HG03565 (cell line): ENCODE measurements around the gene RBM8A.
"Not testable (repeated sequence)": the region's sequence is repeated elsewhere in the genome, so short reads cannot be mapped to it uniquely, and the experiment has no call there.

Experiments used
- ATAC-seq: cut with Tn5 transposase; IDR thresholded peaks from one replicate; pipeline ENCODE4 v1.9.1; 2021; ENCODE audit warnings: mild to moderate bottlenecking, moderate library complexity; ENCODE audit not compliant: unreplicated experiment

RBM8A gene

DNA sequence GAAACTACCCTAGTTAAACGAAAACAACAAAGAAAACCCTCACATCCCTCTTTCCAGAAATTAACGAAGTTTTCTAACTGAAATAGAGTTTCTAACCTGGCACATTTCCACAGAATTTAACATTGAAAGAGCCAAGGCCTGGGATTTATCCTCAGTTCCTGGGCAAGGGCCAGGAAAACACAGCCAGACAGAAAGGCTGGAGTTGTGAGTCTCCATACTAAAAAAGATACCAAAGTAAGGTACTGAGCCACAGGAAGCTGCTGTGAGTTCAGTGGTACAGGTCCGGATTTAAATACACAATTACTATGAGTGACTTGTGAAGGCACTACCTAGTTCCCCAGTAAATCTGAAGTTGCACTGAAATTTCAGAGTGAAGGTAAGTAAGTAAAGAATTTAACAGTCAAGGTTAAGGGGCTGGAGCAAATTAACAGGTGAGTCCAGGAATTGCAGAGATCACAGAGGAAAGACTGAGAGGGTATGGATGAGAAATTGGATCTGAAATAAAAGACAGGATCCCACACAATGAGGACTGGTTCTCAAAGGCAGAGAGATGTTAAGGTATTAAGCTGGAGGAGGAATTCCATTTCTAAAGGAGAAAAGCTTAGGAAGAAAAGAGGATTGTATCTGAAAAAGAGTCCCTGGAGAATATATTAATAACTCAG, 29.6 kb upstream of the RBM8A start:
- no peak for ATAC-seq

DNA sequence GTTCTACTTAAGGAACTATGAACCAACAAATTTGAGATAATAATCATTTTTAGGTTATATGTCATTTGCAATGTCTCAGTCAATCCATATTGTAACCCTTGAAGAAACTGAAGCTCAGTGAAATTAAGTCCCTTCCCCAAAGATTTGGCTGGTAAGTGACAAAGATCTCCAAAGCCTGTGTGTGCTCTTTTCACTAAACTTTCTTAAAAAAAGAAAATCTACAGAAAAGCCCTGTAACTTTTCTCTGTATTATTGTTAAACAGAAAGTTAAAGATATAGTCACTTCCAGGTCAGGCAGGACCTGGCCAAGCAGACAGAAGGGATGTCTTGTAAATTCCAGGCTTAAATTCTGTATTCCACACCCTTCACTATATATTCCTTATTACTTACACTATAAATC, 29.1 kb upstream of the RBM8A start:
- no peak for ATAC-seq

DNA sequence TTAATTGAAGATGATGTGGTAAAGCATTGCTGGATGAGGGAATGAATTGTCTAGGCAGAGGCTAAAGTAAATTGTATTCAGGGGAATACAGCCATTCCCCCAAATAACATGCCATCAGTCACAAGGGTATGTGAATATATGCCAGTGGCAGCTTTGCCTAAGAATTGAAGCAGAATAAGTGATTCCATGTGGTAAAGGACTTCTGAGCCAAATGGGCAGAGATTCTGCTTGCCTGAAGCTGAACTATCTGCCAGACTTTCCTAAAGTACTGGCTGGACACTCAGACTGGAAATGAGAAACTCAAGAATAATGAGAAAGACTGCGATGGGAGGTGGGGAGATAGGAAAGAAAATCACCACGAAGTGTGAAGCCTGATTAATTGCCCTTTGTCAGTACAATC, 28.2 kb upstream of the RBM8A start:
- no peak for ATAC-seq

DNA sequence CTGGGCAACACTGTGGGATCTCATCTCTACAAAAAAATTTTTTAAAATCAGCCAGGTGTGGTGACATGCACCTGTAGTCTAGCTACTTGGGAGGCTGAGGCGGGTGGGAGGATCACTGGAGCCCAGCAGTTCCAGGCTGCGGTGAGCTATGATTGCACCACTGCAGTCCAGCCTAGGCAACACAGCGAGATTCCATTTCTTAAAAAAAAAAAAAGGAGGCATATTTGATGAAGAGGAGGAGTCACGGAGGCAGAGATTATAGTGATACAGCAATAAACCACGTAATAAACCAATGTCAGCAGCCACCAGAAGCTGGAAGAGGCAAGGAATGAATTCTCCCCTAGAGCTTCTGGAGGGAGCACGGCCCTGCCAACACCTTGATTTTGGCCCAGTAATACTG, 26.6 kb upstream of the RBM8A start:
- ATAC-seq = no peak

GRCh38 chr1:145952903-145953302, 25.6 kb upstream of the RBM8A start:
- no peak for ATAC-seq

DNA sequence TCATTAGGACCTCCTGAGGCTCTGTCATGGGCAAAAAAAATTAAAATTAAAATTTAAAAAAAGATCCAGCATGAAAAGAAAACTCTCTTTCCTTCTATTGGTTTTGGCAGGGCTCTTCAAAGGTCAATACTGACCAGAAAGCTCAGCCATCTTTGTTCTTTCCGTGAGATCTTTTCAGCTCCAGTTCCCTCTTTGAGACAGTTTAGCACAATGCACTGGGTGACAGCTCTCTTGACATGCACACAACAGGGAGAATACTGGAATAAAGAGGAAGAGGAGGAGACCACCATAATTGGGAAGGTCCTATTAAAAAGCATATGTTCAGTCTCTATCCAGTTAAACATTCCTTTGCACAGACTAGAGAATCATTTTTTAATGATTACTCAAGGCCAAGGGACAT, 24.2 kb upstream of the RBM8A start:
- no peak for ATAC-seq

- no peak for ATAC-seq
Measured at GRCh38 chr1:145949219-145949618, 21.9 kb upstream of the RBM8A start.

GRCh38 chr1:145947551-145947950, 20.3 kb upstream of the RBM8A start:
- no peak for ATAC-seq

GRCh38 chr1:145946477-145946986, 19.2 kb upstream of the RBM8A start:
- ATAC-seq = no peak

GRCh38 chr1:145944532-145944931, 17.2 kb upstream of the RBM8A start:
- ATAC-seq = no peak

DNA sequence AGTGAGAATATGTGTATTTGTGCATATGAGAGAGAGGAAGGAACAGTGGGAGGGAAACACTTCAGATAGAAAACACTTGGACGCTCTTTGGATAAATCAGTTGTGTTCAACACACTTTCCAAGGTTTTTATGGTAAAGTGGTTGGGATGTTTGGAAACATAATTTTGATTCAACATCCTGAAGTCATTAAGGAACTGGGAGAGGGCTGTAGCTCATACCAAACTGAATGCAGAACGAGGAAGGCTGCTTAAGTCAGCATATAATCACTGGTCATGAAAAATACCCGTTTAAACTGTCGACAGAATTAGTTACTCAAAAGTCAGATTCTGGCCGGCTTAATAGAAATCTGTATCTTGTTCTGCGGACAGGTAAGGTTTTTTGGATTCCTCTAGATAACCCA, 15.6 kb upstream of the RBM8A start:
- ATAC-seq = no peak

DNA sequence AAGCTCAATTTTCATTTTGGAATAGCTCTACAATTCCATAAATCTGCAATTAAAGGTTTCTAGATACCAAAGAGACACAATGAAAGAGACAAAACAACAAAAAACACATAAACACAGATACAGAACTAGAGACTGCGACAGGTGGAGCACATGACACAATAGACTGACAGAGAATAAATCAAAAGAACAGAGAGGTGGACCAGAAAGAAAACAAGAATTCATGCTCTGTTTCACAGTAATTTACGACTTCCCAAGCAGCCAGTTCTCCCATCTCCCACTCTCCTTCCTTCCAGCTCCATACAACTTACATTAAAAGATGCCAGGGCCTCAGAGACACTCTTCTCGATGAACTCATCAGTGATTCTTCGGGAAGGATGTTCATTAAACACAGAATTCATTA, 15.1 kb upstream of the RBM8A start:
- ATAC-seq = no peak

- no peak for ATAC-seq
Measured at GRCh38 chr1:145937436-145937835, 10.2 kb upstream of the RBM8A start.

DNA sequence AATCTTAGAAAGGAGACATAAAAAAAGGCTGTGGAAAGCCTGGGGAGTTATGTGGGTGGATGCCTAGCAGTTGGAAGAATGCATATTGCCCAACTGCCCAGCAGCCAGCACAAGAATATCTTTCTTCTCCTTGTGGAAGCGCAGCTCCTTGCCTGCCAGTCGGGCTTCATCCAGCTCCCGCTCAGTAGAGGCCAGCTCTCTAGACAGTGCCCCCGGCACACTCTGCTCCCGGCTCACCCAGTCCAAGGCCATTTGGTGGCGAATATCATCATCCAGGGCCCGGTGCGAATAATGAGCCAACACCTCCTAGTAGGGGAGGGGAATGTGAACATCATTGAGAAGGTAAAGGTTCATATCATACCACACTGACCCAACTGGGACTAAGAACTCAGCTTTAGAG, 9.0 kb upstream of the RBM8A start:
- no peak for ATAC-seq

DNA sequence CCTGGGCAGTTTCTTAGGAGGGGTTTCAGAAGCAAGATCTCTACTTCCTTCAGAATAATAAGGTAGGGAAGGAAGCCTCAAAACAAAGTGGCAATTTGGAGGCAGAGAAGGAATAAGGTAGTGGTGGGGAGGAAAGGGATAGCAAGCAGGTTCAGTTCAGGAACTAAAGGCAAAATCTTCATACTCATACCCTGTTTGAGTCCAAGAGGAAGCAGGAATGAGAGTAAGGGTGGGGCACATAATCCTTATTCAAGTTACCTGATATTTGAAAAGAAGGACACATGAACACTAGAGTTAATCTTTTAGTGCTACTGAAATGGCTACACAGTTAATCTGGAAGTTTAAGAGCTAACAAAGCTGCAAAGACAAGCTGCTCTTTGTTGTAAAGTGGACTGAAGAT, 8.4 kb upstream of the RBM8A start:
- no peak for ATAC-seq

- ATAC-seq = not testable (repeated sequence)
Measured at GRCh38 chr1:145932522-145933009, 5.3 kb upstream of the RBM8A start.

- no peak for ATAC-seq
Measured at GRCh38 chr1:145927916-145928643, 796 bp upstream of the RBM8A start.

- peak; percentile 1 for ATAC-seq
Measured at GRCh38 chr1:145926686-145927062, 610 bp downstream of the RBM8A start.

- ATAC-seq = no peak
Measured at GRCh38 chr1:145922266-145922665, 5.0 kb downstream of the RBM8A start.

GRCh38 chr1:145920297-145920696, 7.0 kb downstream of the RBM8A start:
- not testable (repeated sequence) for ATAC-seq

DNA sequence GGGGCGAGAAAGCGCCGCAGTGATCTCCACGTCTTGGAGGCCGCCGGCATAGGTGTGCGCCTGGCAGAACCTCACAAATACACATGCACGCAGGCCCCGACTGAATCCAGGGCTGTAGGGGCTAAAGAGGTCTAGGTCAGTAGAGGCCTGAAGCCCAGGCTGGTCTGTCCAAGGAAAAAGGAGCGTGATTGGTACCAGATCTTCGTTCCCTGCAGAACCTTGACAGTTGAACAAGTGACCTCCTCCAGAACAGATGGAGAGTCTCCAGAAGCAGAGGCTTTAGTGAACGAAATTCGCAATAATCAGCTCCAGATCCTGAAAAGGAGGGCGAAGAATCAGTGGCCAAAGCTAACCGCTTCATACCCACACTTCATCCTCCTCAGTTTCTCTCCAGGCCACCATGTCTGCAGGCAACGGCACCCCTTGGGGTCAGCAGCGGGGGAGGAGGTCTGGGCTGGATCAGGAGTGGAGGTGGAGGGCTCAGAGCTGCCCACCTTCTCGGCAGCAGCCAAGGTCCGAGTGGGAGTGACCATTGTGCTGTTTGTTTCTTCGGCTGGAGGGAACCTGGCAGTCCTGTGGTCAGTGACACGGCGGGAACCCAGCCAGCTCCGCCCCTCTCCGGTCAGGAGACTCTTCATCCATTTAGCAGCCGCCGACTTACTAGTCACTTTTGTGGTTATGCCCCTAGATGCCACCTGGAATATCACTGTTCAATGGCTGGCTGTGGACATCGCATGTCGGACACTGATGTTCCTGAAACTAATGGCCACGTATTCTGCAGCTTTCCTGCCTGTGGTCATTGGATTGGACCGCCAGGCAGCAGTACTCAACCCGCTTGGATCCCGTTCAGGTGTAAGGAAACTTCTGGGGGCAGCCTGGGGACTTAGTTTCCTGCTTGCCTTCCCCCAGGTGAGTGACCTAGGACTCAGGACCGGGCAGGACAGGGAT, 8.0 kb downstream of the RBM8A start:
- no peak for ATAC-seq
